Adipocyte (in vitro differentiated cells): ENCODE measurements around the gene WAC.
"Not testable (repeated sequence)": the region's sequence is repeated elsewhere in the genome, so short reads cannot be mapped to it uniquely, and the experiment has no call there.

Source experiments
- DNase-seq: peaks from one replicate; pipeline ENCODE4 v3.0.0-alpha.2; 2015; ENCODE audit warnings: low read depth
- H3K27me3 ChIP-seq: replicated peaks from 2 replicates; pipeline ENCODE4 v1.7.0; 2013; ENCODE audit warnings: mild to moderate bottlenecking, low read length, moderate library complexity; ENCODE audit not compliant: control insufficient read depth, insufficient read depth
- H3K36me3 ChIP-seq: 2 replicates; pipeline ENCODE4 v1.7.0; 2013; ENCODE audit warnings: low read length, mild to moderate bottlenecking, moderate library complexity; ENCODE audit not compliant: control insufficient read depth, insufficient read depth, severe bottlenecking
- H3K4me1 ChIP-seq: 2 replicates; pipeline ENCODE4 v1.7.0; 2013; ENCODE audit warnings: mild to moderate bottlenecking, low read length, moderate library complexity; ENCODE audit not compliant: control insufficient read depth, insufficient read depth
- H3K4me3 ChIP-seq: 2 replicates; pipeline ENCODE4 v1.7.0; 2013; ENCODE audit warnings: mild to moderate bottlenecking, low read length, moderate library complexity
- H3K9ac ChIP-seq: 2 replicates; pipeline ENCODE4 v1.7.0; 2013; ENCODE audit warnings: mild to moderate bottlenecking, low read length, moderate library complexity
- H3K9me3 ChIP-seq: 2 replicates; pipeline ENCODE4 v1.7.0; 2013; ENCODE audit warnings: mild to moderate bottlenecking, low read length, moderate library complexity; ENCODE audit not compliant: control insufficient read depth

The WAC gene

DNA sequence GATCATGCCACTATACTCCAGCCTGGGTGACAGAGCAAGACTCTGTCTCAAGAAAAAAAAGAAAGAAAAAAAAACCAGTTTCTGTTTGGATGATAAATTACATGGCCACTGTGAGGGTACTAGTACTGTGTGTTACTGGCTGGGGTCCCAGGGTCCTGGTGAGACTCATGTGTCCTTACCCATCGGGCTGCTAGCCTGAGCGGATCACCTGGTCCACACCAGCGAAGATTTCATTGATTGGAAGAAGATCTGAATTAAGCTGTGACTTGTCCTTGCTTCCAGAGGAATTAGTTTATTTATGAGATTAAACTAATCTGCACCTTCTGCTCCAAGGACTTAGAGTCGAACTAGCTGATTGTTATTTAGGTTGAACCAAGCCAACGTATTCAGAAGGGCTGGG, 104.4 kb downstream of the WAC start:
- DNase-seq = no peak
- H3K9ac ChIP-seq = no peak overlapping the region
- no peaks in the 10 kb centered on the region for H3K36me3 ChIP-seq
- H3K4me1 ChIP-seq = no peaks in the 10 kb centered on the region
- H3K9me3 ChIP-seq = peaks cover 6% of the 10 kb centered on the region
- H3K27me3 ChIP-seq = peaks cover 18% of the 10 kb centered on the region
- no peak overlapping the region for H3K4me3 ChIP-seq

DNA sequence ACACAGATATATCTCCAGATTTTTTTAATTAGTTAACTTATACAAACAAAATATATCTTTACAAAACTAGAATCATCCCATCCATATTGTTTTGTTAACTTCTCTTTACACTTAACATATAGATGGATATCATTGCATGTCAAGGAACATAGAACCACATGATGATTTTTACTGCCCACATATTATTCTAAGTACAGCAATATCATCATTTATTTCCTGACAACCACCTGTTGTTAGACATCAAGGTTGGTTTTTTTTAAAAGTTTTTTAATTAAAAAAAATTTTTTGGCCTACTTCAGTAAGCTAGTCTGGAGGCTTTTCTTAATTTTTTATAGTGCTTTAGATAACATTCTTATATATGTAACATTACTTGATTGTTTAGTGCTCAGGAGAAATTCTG, 105.5 kb downstream of the WAC start:
- no peak for DNase-seq
- Histone ChIP-seq H3K4me1 (no peaks in the 10 kb centered on the region), H3K36me3 (no peaks in the 10 kb centered on the region), H3K4me3 (no peak overlapping the region), H3K27me3 (peaks cover 18% of the 10 kb centered on the region), H3K9ac (no peak overlapping the region), H3K9me3 (peaks cover 6% of the 10 kb centered on the region)

DNA sequence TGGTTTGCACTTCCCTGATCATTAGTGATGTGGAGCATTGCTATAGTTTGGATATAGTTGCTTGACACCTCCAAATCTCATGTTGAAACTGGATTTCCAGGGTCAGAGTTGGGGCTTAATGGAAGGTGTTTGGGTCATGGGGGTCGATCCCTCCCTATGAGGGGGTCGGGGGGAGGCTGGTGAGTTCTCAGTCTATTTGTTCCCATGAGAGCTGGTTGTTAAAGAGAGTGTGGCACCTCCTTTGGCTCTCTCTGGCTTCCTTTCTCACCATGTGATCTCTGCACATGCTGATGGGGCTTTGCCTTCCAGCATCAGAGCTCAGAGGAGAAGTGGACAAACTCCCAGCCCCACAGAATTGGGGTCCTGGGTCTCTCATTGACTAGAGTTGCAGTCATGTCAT, 107.6 kb downstream of the WAC start:
- no peak for DNase-seq
- Histone ChIP-seq H3K9me3 (peaks cover 6% of the 10 kb centered on the region), H3K4me1 (no peaks in the 10 kb centered on the region), H3K4me3 (no peak overlapping the region), H3K27me3 (peaks cover 10% of the 10 kb centered on the region), H3K9ac (no peak overlapping the region), H3K36me3 (no peaks in the 10 kb centered on the region)

- H3K4me1 ChIP-seq = no peaks in the 10 kb centered on the region
- H3K9me3 ChIP-seq = peaks cover 7% of the 10 kb centered on the region
- H3K36me3 ChIP-seq = no peaks in the 10 kb centered on the region
- no peak overlapping the region for H3K4me3 ChIP-seq
- no peak for DNase-seq
- no peak overlapping the region for H3K9ac ChIP-seq
- H3K27me3 ChIP-seq = no peaks in the 10 kb centered on the region
Measured at GRCh38 chr10:28644647-28645046, 111.7 kb downstream of the WAC start.

- Histone ChIP-seq H3K9me3 (peaks cover 7% of the 10 kb centered on the region), H3K4me3 (no peak overlapping the region), H3K4me1 (no peaks in the 10 kb centered on the region), H3K27me3 (no peaks in the 10 kb centered on the region), H3K9ac (no peak overlapping the region), H3K36me3 (no peaks in the 10 kb centered on the region)
- DNase-seq = no peak
Measured at GRCh38 chr10:28652106-28652505, 119.2 kb downstream of the WAC start.

- Histone ChIP-seq H3K4me1 (no peaks in the 10 kb centered on the region), H3K27me3 (no peaks in the 10 kb centered on the region), H3K9me3 (peaks cover 7% of the 10 kb centered on the region), H3K4me3 (no peak overlapping the region), H3K36me3 (no peaks in the 10 kb centered on the region), H3K9ac (no peak overlapping the region)
- DNase-seq = no peak
Measured at GRCh38 chr10:28652703-28653102, 119.8 kb downstream of the WAC start.

DNA sequence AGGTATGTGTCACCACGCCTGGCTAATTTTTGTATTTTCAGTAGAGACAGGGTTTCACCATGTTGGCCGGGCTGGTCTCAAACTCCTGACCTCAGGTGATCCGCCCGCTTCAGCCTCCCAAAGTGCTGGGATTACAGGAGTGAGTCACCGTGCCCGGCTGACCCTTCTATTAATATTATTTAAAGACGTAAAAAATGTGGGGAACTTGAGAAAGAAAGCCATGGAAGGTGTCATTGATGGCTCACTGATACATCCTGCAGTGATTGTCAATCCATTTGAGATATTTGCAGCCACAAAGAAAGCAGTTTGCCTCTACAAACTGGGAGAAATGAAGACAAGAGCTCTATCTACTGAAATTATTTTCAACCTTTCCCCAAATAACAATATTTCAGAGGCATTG, 125.9 kb downstream of the WAC start:
- H3K4me3 ChIP-seq, H3K9ac ChIP-seq, H3K27me3 ChIP-seq, H3K9me3 ChIP-seq, H3K36me3 ChIP-seq, DNase-seq: not testable (repeated sequence)
- H3K4me1 ChIP-seq = peaks cover 15% of the 10 kb centered on the region

- no peaks in the 10 kb centered on the region for H3K27me3 ChIP-seq
- H3K36me3 ChIP-seq = no peaks in the 10 kb centered on the region
- no peak overlapping the region for H3K4me3 ChIP-seq
- H3K4me1 ChIP-seq = peaks cover 24% of the 10 kb centered on the region
- peak; percentile 86 for DNase-seq
- H3K9me3 ChIP-seq = no peaks in the 10 kb centered on the region
- H3K9ac ChIP-seq = no peak overlapping the region
Measured at GRCh38 chr10:28661035-28661434, 128.1 kb downstream of the WAC start.

DNA sequence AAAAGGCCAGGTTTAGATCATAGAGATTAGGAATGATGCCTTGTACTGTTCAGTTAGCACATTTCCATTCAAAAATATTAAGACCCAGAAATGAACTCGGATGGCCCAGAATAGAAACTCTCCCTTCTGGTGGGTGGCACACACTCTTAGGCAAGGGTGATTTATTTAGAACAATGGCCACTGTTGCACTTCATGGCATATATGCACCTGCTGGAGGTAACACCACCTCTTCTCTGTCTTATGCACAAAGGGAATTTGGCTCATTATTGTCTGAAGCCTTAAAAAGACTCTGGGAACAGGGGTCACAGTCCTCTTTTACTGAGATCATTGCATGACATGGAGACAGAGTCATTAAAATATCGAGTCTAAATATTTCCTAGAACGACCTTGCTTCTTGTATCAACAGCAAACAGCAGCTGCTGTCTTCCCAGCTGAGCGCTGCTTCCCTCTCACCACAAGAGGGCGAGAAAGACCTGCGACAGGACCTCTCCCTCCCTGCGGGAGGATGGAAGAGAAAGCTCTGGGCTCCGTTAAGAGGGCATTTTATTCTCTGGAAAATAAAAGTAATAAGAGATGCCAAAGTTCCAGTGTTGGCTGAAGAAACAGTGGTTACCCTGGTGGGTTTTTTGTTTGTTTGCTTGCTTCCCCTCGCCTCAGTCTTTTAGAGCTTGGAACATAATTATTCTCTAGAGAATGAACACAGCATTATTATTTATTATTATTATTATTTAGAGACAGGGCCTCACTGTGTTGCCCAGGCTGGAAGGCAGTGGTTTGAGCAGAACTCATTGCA, 130.9 kb downstream of the WAC start:
- Histone ChIP-seq H3K4me1 (peaks cover 29% of the 10 kb centered on the region), H3K9ac (peak overlapping the region; percentile 25), H3K36me3 (no peaks in the 10 kb centered on the region), H3K9me3 (no peaks in the 10 kb centered on the region), H3K4me3 (no peak overlapping the region), H3K27me3 (peaks cover 9% of the 10 kb centered on the region)
- DNase-seq = peak; percentile 97

- peaks cover 29% of the 10 kb centered on the region for H3K4me1 ChIP-seq
- peaks cover 15% of the 10 kb centered on the region for H3K27me3 ChIP-seq
- no peaks in the 10 kb centered on the region for H3K9me3 ChIP-seq
- peak; percentile 79 for DNase-seq
- H3K9ac ChIP-seq = peak overlapping the region; percentile 25
- H3K36me3 ChIP-seq = no peaks in the 10 kb centered on the region
- H3K4me3 ChIP-seq = no peak overlapping the region
Measured at GRCh38 chr10:28664369-28664740, 131.4 kb downstream of the WAC start.

GRCh38 chr10:28666751-28667467, 134.0 kb downstream of the WAC start:
- H3K9me3 ChIP-seq = peaks cover 3% of the 10 kb centered on the region
- peaks cover 16% of the 10 kb centered on the region for H3K4me1 ChIP-seq
- H3K9ac ChIP-seq = no peak overlapping the region
- H3K36me3 ChIP-seq = no peaks in the 10 kb centered on the region
- H3K4me3 ChIP-seq = no peak overlapping the region
- H3K27me3 ChIP-seq = peaks cover 22% of the 10 kb centered on the region
- DNase-seq = no peak
